Peyer's patch (tissue), 4 donors: Measurements from ENCODE around the gene THAP8. TPM values are rescaled to one million over a fixed set of nuclear protein-coding genes. Genes with fewer than 3 reads are reported as not detected.

ENCODE experiments used
- DNase-seq, 3 donors: peaks; one replicate each; pipeline ENCODE4 v3.0.0-alpha.2; 2017 to 2019
- H3K27ac ChIP-seq, 4 donors: fragments of 200-600 bp; sonication (generic); one replicate each; pipeline ENCODE4 v1.5.1; 2016 to 2019
- H3K27me3 ChIP-seq, 2 donors: fragments of 200-600 bp; sonication (generic); one replicate each; pipeline ENCODE4 v1.5.1; 2019
- H3K36me3 ChIP-seq, 3 donors: fragments of 200-600 bp; sonication (generic); one replicate each; pipeline ENCODE4 v1.5.1; 2016 to 2019
- H3K4me1 ChIP-seq, 4 donors: fragments of 200-600 bp; sonication (generic); one replicate each; pipeline ENCODE4 v1.5.1; 2016 to 2019
- H3K4me3 ChIP-seq, 4 donors: fragments of 200-600 bp; sonication (generic); 1 replicate in 3 of 4; 2 replicates in 1 of 4; pipeline ENCODE4 v1.5.1; 2016 to 2019; ENCODE audit warnings: mild to moderate bottlenecking in 1 of 4
- H3K9me3 ChIP-seq, 4 donors: fragments of 200-600 bp; sonication (generic); one replicate each; pipeline ENCODE4 v1.5.1; 2016 to 2019; ENCODE audit warnings: mild to moderate bottlenecking in 1 of 4
- POLR2A ChIP-seq, 2 donors: fragments of 450-650 bp; IDR thresholded peaks; one replicate each; pipeline ENCODE4 v1.5.1; 2017; ENCODE audit warnings: antibody characterized with exemption in 2 of 2, mild to moderate bottlenecking in 2 of 2, moderate library complexity in 2 of 2
- total RNA-seq, 4 donors: library from RNA; depleted of rRNA; stranded (reverse); fragments of >200 nt; gene quantifications; one replicate each; pipeline ENCODE4 v1.1.0, GENCODE V29; 2016
- TF ChIP-seq, protein P1 (sequence below), 6 experiments: fragments of 450-650 bp in 4 of 6; fragments of 200-600 bp in 2 of 6; sonication (generic) in 1 of 6; IDR thresholded peaks; one replicate each; pipeline ENCODE4 v1.5.1; 2017 to 2019; ENCODE audit warnings: antibody characterized with exemption in 6 of 6, mild to moderate bottlenecking in 3 of 6, moderate library complexity in 1 of 6

The THAP8 gene
- total RNA-seq, 4 donors from 2014 or later, result 4.9 to 12.4 (median 8.2) TPM

DNA sequence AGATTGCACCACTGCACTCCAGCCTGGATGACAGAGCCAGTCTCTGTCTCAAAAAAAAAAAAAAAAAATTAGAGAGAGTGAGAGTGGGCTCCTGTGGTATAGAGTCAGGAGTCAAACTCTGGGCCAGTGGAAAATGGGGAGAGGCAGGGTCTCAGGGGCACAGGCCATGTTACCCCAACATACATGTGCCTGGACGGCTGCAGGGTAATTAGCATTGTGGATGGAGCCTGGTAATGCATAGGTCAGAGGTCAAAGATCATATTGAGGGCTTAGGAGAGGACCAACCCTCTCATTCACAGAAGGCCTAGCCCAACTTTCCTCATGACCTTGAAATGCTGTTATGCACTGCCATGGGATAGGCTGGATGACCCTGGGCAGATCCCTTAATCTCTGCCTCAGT lies 28.5 kb downstream of the THAP8 start:
- H3K4me1 ChIP-seq, result no peaks in the 10 kb centered on the region
- H3K36me3 ChIP-seq, result peaks cover 0 to 30% (median 0%) of the 10 kb centered on the region in 3 donors
- TF ChIP-seq, protein P1, sequence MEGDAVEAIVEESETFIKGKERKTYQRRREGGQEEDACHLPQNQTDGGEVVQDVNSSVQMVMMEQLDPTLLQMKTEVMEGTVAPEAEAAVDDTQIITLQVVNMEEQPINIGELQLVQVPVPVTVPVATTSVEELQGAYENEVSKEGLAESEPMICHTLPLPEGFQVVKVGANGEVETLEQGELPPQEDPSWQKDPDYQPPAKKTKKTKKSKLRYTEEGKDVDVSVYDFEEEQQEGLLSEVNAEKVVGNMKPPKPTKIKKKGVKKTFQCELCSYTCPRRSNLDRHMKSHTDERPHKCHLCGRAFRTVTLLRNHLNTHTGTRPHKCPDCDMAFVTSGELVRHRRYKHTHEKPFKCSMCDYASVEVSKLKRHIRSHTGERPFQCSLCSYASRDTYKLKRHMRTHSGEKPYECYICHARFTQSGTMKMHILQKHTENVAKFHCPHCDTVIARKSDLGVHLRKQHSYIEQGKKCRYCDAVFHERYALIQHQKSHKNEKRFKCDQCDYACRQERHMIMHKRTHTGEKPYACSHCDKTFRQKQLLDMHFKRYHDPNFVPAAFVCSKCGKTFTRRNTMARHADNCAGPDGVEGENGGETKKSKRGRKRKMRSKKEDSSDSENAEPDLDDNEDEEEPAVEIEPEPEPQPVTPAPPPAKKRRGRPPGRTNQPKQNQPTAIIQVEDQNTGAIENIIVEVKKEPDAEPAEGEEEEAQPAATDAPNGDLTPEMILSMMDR (IDR thresholded peaks at IDR 0.05), result no peak
- TF ChIP-seq POLR2A (IDR thresholded peaks at IDR 0.05), result no peak
- DNase-seq, result no peak
- no peaks in the 10 kb centered on the region for H3K27me3 ChIP-seq
- no peak overlapping the region for H3K4me3 ChIP-seq
- no peak overlapping the region for H3K27ac ChIP-seq
- H3K9me3 ChIP-seq, result no peaks in the 10 kb centered on the region

GRCh38 chr19:36023432-36023831 lies 30.7 kb downstream of the THAP8 start:
- Histone ChIP-seq H3K4me3 (no peak overlapping the region), H3K27ac (no peak overlapping the region), H3K36me3 (peaks cover 0 to 30% (median 0%) of the 10 kb centered on the region in 3 donors), H3K27me3 (no peaks in the 10 kb centered on the region), H3K9me3 (no peaks in the 10 kb centered on the region), H3K4me1 (no peaks in the 10 kb centered on the region)
- DNase-seq, result no peak
- TF ChIP-seq, protein P1 (IDR thresholded peaks at IDR 0.05), result no peak
- TF ChIP-seq POLR2A (IDR thresholded peaks at IDR 0.05), result no peak

- no peak for DNase-seq
- Histone ChIP-seq H3K4me3 (no peak overlapping the region), H3K27me3 (no peaks in the 10 kb centered on the region), H3K27ac (no peak overlapping the region), H3K36me3 (peaks cover 0 to 32% (median 0%) of the 10 kb centered on the region in 3 donors), H3K9me3 (no peaks in the 10 kb centered on the region), H3K4me1 (peaks cover 0 to 8% (median 3%) of the 10 kb centered on the region in 4 donors)
- TF ChIP-seq POLR2A (IDR thresholded peaks at IDR 0.05), result no peak
- TF ChIP-seq, protein P1 (IDR thresholded peaks at IDR 0.05), result no peak
These were observed 34.9 kb downstream of the THAP8 start for GRCh38 chr19:36019061-36019670.

- Histone ChIP-seq H3K4me3 (peak within 1 kb of the TSS; percentile 65 to 89 (median 87)), H3K9me3 (no peaks in the 10 kb centered on the region), H3K27ac (peak within 1 kb of the TSS; percentile 80 to 91 (median 82)), H3K36me3 (peaks cover 0 to 9% (median 0%) of the 10 kb centered on the region in 3 donors), H3K27me3 (no peaks in the 10 kb centered on the region), H3K4me1 (peaks cover 0 to 15% (median 9%) of the 10 kb centered on the region in 4 donors)
- peak; percentile 100 for DNase-seq
- TF ChIP-seq, protein P1 (IDR thresholded peaks at IDR 0.05), result peak in 2 of 6 experiments; percentile 14 to 20
- peak in 1 of 2 donors; percentile 8 for TF ChIP-seq POLR2A (IDR thresholded peaks at IDR 0.05)
These were observed 39.8 kb downstream of the THAP8 start, which contains the start of gene ALKBH6 for GRCh38 chr19:36014012-36014924. Gene ALKBH6 (minus strand): TSS chr19:36014213. CDS start chr19:36013397, 816 bp downstream.

GRCh38 chr19:36013280-36014011 lies 40.6 kb downstream of the THAP8 start:
- peak overlapping the region; percentile 65 to 89 (median 87) for H3K4me3 ChIP-seq
- TF ChIP-seq, protein P1 (IDR thresholded peaks at IDR 0.05), result no peak
- TF ChIP-seq POLR2A (IDR thresholded peaks at IDR 0.05), result no peak
- H3K36me3 ChIP-seq, result peaks cover 0 to 9% (median 0%) of the 10 kb centered on the region in 3 donors
- H3K27me3 ChIP-seq, result no peaks in the 10 kb centered on the region
- H3K27ac ChIP-seq, result peak overlapping the region; percentile 80 to 91 (median 82)
- DNase-seq, result no peak
- no peaks in the 10 kb centered on the region for H3K9me3 ChIP-seq
- H3K4me1 ChIP-seq, result peaks cover 0 to 23% (median 9%) of the 10 kb centered on the region in 4 donors
